HG03571 (cell line): ENCODE results near the gene WDR75.
A peak's percentile ranks its signal among the peaks of the same experiment; 100 is the strongest.
"Not testable (repeated sequence)": the region's sequence is repeated elsewhere in the genome, so short reads cannot be mapped to it uniquely, and the experiment has no call there.

Source experiments
- ATAC-seq: cut with Tn5 transposase; IDR thresholded peaks from one replicate; pipeline ENCODE4 v1.9.1; 2021; ENCODE audit not compliant: unreplicated experiment

WDR75 gene

DNA sequence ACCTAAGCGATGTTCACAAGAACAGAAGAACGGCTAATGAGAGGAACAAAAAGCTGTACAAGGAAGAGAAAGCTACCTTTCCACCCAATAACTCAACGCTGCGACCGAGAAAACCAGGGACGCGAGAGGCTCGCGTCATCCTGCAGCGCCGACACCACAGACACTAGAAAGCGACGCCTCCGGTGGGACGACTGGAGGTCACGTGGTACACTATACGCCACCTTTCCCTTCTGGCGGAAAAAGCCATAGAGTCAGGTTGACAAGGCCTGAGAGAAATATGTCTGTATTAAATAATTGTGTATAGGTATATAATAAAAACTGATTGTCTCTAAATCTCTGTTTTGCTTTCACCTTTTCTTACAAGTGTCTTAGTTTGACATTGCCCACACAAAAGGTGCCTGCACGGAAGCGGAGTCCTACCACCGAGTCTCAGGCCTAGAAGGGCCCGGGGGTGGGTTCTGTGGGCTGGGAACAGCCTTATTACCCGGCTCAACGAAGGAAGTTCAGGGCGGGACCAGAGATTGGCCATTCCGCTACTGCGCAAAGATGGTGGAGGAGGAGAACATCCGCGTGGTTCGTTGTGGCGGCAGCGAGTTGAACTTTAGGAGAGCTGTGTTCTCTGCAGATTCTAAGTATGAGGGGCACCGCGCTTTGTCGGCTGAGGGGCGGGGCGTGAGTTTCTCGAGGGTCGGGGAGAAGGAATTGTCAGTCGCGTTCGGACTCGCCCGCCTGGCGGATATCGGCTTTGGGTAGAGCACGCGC, at the start of gene WDR75:
Gene WDR75, plus strand, starts transcription at position 528 of the 762 bp plus-strand sequence. Its CDS starts 19 bp downstream, at position 547.
- peak; percentile 93 for ATAC-seq

DNA sequence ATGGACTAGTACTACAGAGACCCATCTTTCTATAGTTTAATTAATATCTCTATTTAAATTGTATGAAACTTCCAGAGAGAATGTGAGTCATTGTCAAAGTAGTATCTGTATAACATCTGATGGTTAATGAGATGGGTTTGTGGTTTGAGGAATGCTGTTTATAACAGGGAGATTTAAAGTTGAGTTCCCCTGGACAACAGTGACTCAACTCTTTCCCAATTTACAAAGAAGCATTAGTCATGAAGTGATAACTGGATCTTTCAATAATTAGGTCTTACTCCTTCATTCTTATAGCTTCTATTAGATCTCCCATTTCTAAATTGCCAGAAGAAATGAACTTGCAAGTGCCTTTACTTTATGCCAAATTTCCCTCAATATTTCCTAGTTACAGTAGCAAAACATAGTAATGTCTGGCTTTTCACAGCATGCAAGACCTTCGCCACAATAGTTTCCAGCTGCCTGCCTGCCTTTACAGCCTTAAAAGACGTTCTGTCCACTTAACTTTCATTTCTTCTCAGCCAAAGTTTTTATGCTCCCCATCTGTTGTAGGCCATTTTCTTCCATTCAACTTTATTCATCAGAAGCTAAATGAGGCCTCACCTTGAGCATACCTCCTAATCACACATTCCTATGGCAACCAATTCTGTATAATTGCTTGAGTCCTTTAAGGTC, 47.7 kb upstream of the WDR75 start:
- no peak for ATAC-seq

DNA sequence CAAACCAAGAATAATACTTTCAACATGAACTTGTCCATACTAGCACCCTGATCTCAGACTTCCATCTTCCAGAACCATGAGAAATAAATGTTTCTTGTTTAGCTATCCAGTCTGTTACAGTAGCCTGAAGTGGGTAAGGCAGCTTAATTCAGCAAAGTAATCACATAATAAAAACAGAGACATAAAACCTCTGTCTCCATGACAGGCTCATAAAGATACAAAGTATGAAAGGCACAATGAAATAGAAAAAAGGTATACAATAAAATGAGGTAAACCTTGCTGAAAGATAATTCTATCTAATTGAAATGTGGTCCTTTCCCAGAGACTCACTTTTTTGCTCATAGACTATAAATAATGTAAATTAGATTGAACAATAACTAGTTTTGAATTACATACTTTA, 46.7 kb upstream of the WDR75 start:
- ATAC-seq: no peak

DNA sequence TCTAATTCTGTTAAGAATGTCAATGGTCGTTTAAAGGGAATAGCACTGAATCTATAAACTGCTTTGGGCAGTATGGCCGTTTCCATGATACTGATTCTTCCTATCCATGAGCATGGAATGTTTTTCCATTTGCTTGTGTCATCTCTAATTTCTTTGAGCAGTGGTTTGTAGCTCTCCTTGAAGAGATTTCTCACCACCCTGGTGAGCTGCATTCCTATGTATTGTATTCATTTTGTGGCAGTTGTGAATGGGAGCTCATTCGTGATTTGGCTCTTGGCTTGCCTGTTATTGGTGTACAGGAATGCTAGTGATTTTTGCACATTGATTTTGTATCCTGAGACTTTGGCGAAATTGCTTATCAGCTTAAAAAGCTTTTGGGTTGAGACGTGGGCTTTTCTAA, 38.3 kb upstream of the WDR75 start:
- no peak for ATAC-seq

DNA sequence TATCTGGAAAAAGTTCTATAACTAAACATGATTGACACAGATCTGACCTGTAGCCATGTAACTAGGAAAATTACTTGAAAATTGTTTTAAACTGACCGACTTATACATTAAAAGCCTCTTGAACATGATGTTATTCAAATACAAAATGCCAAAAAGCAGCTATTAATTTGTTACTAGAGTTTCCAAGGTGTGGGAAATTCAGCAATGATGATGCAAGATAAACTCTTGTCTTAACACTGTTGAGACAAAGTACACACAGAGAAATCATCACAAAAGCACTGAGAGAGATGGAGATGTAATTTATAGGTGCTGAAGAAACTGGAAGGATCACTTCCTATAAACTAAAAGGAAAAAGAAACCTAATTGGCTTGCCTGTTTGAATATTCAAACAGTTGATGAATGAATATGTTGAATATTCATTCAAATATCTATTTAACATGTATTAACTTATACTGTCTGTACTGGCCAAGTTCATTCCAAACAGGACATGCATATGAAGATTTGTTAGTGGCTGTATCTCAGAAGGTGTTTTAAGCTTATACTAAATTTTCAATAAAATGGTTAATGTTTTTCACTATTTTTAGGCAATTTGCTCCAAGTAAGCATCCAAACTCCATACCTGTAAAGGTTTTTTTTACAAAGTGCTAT, 34.6 kb upstream of the WDR75 start:
- ATAC-seq: no peak

DNA sequence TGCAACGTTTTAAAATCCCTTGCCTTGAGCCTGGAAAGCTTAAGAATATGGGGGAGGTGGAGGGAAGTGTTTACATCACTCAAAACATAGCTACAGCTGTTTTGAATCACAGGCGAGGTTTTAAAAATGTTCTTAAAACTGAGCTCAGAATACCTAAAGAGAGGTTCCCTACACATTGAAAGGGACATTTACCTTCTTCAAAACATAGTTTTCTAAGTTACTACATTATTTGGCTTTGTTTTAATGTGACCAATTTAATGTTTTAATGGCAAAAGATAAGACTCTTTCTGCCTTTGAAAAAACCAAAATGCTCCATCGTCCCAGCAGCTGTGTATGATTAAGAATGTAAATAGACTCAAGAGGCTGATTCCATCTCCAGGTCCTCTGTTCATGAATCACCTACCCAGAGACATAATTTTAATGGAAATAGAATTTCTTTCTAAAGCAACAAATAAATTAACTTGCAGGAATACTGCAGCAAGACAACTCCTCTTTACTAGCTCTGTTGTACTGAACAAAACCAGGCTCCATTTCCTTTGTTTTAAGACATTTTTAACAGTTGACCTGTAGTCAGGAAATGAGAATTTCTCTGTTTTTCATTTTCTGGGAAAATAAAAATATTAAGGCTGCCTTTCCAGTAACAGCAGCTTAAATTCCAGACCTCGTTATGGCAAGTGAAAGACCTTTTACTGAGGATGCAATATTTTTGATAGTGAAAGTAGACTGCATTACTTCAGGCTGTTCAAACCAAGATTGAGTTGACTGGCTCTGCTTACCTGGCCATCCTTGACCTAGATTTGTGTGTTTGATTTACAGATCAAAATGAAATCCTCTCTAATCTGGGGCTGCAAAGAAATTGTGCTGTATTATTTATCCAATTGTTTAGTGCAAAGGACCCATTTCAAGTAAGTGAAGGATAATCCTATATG, 33.7 kb upstream of the WDR75 start:
- no peak for ATAC-seq

DNA sequence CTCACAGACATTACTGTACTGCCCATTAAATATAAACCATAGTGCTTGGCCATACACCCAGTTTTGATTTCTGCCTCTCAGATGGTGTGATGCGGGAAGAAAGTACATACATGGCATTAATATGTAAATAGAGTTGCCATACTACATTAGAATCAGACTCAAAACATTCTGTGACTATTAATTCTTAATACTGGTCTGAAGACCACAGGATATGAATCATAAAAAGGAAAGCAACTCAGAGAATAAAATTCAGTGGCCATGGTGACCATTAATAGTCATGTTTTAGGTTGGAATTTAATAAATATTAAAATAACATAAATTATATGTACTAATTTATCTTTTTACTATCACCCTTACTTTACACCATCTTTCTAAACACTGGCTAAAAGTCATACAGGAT, 33.0 kb upstream of the WDR75 start:
- no peak for ATAC-seq

DNA sequence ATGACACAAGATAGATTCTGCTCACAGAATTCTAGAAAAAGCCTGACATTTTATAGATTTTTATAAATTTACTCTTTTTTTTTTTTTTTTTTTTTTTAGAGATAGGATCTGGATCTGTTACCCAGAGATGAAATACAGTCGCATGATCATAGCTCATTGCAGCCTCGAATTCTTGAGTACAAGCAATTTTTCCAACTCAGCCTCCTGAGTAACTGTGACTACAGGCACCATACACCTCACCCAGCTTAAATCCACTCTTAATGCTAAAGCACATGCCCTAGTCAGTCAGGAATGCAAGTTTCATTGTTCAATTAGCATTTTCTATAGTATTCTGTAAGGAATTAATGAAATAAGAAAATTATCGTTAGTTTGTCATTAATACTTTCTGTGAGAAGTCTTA, 32.1 kb upstream of the WDR75 start:
- no peak for ATAC-seq

DNA sequence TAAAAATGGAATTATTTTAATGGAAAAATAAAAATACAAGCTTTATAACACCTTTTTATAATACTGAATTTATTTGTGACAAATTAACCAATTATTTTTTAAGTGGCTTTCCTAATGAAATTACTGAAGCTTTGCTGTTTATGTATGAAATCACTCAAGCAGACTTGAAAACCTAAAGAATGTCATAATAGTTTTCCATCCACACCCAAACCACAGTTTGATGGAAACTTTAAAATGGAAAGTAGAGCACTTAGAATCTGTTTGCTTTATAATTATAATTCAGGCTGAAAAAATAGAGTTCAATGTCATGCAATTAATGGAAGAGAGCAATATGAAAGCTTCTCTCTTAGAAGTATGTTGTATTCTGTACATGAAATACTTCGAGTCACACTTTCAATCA, 31.6 kb upstream of the WDR75 start:
- ATAC-seq: no peak

DNA sequence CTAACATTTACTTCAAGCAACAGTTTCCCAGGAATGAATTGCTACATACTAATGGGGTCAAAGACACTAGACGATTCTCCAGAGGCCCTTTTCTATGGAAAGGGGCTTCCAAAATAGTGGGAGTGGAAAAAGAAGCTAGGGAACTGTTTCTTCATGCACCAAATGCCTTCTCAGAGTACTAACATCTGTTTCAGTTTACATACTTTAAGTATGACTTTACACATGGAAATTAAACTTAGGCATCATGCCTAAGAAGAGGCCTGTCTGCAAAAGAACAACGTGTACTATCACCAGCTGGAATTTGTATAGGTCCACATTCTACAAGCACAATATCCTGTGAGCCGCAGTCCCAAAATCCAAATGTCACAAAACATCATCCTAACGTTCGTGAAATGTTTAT, 29.4 kb upstream of the WDR75 start:
- no peak for ATAC-seq

DNA sequence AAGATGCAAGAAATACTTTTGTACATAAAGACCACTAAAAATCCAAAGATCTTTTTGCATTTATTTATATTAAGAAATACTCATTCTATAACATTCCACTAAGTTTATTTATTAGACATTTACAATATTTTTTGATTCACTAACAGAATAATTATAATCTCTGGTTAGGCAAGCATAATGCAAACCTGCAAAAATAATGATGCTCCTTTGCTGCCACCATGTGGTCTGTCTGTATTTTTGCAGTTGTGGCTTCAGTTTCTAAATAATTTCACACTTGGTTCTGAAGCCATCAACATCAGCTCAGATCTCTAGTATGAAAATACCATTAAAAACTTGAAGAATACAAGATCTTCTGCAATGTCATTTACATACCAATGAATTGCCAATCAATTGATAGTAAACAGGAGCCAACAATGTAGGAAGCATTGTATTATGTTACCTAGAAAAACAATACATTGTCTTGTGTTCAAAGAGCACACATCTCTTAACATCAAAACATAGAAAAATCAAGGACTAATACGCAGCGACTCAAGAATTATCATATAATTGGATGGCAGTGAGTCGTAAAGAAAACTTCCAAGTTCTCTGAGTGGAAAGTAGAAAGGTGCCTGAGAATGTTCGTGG, 28.8 kb upstream of the WDR75 start:
- ATAC-seq: peak; percentile 80

DNA sequence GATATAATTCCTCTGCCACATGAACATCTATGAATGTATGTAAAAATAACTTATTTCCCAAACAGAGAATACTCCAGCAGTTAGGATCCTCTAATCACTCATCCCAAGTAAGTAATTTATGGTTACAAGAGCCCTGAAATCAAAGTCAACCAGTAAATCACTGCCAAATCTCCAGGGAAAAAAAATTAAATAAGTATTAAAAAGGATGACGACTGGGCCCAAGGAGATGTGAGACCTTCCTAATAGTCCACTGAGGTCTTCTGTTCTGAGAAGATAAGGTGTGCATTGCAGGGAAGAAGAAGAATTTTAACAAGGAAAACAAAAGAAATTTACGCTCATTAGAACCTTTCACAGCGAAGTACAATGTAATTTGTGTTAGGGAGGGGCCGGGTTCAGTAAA, 28.0 kb upstream of the WDR75 start:
- no peak for ATAC-seq

DNA sequence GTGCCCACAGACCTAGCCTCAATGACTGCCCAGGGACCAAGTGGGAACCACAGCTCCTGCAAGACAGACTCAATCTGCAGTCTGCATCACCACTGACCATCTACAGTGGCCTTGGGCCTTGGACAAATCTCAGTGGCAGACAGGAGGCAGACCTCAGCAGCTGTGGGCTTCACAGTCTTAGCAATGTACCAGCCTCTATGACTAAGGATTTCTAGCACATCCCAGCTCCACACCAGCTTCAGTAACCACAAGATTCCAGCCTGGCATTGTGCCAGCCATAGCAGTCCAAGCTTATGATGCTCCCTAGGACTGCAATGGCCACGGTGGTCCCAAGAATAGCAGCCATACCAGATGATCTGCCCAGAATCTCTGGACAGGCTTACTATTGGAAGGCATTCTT, 19.6 kb upstream of the WDR75 start:
- no peak for ATAC-seq

DNA sequence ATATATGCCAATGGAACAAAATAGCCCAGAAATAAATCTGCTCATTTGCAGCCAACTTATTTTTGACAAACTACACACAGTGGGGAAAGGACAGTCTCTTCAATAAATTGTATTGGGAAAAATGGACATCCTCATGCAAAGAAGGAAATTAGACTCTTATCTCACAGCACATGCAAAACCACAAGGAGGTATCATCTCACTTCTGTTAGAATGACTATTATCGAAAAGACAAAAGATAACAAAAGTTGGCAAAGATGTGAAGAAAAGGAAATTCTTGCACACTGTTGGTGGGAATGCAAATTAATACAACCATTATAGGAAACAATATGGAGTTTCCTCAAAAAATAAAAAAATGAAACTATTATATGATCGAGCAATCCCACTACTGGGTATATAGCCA, 16.3 kb upstream of the WDR75 start:
- no peak for ATAC-seq

DNA sequence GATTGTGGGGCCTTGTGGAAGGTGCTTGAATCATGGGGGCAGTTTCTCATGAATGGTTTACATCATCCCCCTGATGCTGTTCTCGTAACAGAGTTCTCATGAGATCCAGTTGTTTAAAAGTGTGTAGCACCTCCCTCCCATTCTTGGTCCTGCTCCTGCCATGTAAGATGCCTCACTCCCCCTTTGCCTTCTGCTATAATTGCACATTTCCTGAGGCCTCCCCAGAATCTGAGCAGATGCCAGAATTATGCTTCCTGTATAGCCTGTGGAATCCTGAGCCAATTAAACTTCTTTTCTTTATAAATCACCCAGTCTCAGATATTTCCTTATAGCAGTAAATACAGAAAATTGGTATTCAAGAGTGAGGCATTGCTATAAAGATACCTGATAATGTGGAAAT, 15.6 kb upstream of the WDR75 start:
- ATAC-seq: no peak

DNA sequence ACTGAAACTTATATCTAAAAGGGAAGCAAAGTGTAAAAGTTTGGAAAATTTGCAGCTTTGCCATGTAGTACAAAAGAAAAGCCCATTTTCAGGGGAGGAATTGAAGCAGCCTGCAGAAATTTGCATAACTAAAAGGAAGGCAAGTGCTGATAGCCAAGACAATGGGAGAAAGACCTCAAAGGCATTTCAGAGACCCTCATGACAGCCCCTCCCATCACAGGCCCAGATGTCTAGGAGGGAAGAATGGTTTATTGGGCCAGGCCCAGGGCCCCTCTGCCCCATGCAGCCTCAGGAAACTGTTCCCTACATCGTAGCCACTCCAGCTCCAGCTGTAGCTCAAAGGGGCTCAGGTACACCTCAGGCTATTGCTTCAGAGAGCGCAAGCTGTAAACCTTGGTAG, 14.4 kb upstream of the WDR75 start:
- no peak for ATAC-seq

DNA sequence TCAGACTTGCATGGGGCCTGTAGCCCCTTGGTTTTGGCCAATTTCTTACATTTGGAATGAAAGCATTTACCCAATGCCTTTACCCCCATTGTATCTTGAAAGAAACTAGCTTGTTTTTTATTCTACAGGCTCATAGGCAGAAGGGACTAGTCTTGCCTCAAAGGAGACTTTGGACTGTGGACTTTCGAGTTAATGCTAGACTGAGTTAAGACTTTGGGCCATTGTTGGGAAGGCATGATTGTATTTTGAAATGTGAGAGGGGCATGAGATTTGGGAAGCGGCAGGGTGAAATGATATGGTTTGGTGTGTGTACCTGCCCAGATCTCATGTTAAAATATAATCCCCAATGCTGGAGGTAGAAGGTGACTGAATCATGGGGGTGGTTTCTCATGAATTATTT, 13.4 kb upstream of the WDR75 start:
- no peak for ATAC-seq

DNA sequence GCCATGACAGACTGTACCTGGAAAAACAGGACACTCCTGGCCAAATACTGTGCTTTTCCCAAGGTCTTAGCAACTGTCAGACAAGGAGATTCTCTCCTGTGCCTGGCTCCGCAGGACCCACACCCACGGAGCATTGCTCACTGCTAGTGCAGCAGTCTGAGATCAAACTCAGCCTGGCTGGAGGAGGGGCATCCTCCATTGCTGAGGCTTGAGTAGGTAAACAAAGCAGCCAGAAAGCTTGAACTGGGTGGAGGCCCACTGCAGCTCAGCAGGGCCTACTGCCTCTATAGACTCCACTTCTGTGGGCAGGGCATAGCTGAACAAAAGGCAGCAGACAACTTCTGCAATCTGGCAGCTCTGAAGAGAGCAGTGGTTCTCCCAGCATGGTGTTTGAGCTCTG, 10.8 kb upstream of the WDR75 start:
- ATAC-seq: not testable (repeated sequence)

DNA sequence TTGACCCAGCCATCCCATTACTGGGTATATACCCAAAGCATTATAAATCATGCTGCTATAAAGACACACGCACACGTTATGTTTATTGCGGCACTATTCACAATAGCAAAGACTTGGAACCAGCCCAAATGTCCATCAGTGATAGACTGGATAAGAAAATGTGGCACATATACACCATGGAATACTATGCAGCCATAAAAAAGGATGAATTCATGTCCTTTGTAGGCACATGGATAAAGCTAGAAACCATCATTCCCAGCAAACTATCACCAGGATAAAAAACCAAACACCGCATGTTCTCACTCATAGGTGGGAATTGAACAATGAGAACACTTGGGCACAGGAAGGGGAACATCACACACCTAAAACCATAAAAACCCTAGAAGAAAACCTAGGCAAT, 5.5 kb upstream of the WDR75 start:
- ATAC-seq: not testable (repeated sequence)

DNA sequence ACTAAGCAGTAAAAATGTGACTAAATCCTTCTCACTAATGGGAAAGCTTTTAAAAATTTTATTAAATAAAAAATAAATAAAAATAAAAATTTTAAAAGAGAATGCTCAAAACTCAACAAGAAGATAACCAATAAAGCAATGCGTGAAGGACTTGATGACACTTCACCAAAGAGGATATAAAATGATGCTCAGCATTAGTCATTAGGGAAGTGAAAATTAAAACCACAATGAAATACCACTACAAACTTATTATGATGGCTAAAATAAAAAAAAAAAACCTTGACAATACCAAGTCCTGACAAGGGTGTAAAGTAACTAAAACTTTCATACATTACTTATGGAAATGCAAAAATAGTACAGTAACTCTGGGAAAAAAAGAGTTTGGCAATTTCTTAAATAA, 3.3 kb upstream of the WDR75 start:
- ATAC-seq: no peak

DNA sequence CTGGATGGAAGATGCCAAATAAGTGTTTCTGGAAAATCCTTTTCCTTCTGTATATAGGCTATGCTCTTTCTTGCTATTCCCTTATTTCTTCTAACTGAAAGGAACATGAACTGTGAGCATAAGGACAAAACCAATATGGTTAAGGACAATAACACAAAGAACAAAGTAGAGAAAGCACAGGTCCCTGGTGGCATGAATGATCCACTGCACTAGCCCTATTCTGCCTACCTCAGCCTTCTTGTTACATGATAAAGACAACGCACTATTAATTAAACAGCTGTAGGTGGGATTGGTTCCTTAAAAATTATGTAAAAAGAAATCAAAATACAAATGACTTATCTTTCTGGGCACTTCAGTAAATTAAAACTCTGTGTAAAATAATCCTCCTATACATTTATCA, 1.9 kb upstream of the WDR75 start:
- no peak for ATAC-seq
